Stimulated activated CD4-positive, alpha-beta T cell treated with anti-CD3 and anti-CD28 coated beads, TNF-alpha, amount 100 ng/mL, for 24 hours (primary cell): Measurements from ENCODE around the gene KRTAP2-3.
"Not testable (repeated sequence)": the region's sequence is repeated elsewhere in the genome, so short reads cannot be mapped to it uniquely, and the experiment has no call there.

Experiments used
- DNase-seq, 3 experiments: peaks; one replicate each; pipeline ENCODE4 v3.0.0-alpha.2; 2020; ENCODE audit warnings: low read depth in 3 of 3

KRTAP2-3 gene

GRCh38 chr17:41060052-41060604, at the start of gene KRTAP2-3:
TSS of gene KRTAP2-3 (minus strand) at chr17:41060114. CDS start at chr17:41060050, 64 bp downstream.
- no peak for DNase-seq

- not testable (repeated sequence) for DNase-seq
Measured at GRCh38 chr17:41108728-41109386, 48.9 kb upstream of the KRTAP2-3 start.

GRCh38 chr17:41107941-41108450, 48.1 kb upstream of the KRTAP2-3 start:
- no peak for DNase-seq

GRCh38 chr17:41105347-41105746, 45.4 kb upstream of the KRTAP2-3 start, which contains the start of gene KRTAP4-9:
TSS of gene KRTAP4-9 (plus strand) at chr17:41105389. CDS start at chr17:41105389, 0 bp downstream.
- DNase-seq = not testable (repeated sequence)

- not testable (repeated sequence) for DNase-seq
Measured at GRCh38 chr17:41104386-41105038, 44.6 kb upstream of the KRTAP2-3 start.

- no peak for DNase-seq
Measured at GRCh38 chr17:41103896-41104295, 44.0 kb upstream of the KRTAP2-3 start.

GRCh38 chr17:41101586-41102259, 41.8 kb upstream of the KRTAP2-3 start, which contains the start of gene KRTAP4-16:
TSS of gene KRTAP4-16 (minus strand) at chr17:41102209. CDS start at chr17:41102209, 0 bp downstream.
- no peak for DNase-seq

- DNase-seq = not testable (repeated sequence)
Measured at GRCh38 chr17:41099682-41100480, 40.0 kb upstream of the KRTAP2-3 start.

GRCh38 chr17:41098481-41098880, 38.6 kb upstream of the KRTAP2-3 start:
- DNase-seq = no peak

- no peak for DNase-seq
Measured at GRCh38 chr17:41098042-41098441, 38.1 kb upstream of the KRTAP2-3 start, which contains the start of gene KRTAP4-8. TSS of gene KRTAP4-8 (minus strand) at chr17:41098142. CDS start at chr17:41098084, 58 bp downstream.

- DNase-seq = no peak
Measured at GRCh38 chr17:41096055-41096454, 36.1 kb upstream of the KRTAP2-3 start.

GRCh38 chr17:41088760-41089352, 28.9 kb upstream of the KRTAP2-3 start:
- DNase-seq = not testable (repeated sequence)

GRCh38 chr17:41084100-41084856, 24.4 kb upstream of the KRTAP2-3 start, which contains the start of gene KRTAP4-7:
TSS of gene KRTAP4-7 (plus strand) at chr17:41084150. CDS start at chr17:41084207, 57 bp downstream.
- DNase-seq = not testable (repeated sequence)

- not testable (repeated sequence) for DNase-seq
Measured at GRCh38 chr17:41083427-41083826, 23.5 kb upstream of the KRTAP2-3 start.

GRCh38 chr17:41082626-41083025, 22.7 kb upstream of the KRTAP2-3 start:
- no peak for DNase-seq

- no peak for DNase-seq
Measured at GRCh38 chr17:41076788-41077187, 16.9 kb upstream of the KRTAP2-3 start.

- DNase-seq = no peak
Measured at GRCh38 chr17:41073676-41074075, 13.8 kb upstream of the KRTAP2-3 start.

- no peak for DNase-seq
Measured at GRCh38 chr17:41071606-41072360, 11.9 kb upstream of the KRTAP2-3 start.

- DNase-seq = no peak
Measured at GRCh38 chr17:41069031-41069430, 9.1 kb upstream of the KRTAP2-3 start.
